Inflammatory macrophage treated with lipopolysaccharide for 1 hour (primary cell): ENCODE results near the gene PDE4DIP.
"Not testable (repeated sequence)": the region's sequence is repeated elsewhere in the genome, so short reads cannot be mapped to it uniquely, and the experiment has no call there.

ENCODE experiments used
- DNase-seq, 2 donors: peaks; one replicate each; pipeline ENCODE4 v3.0.0-alpha.2; 2020 to 2022

Gene PDE4DIP

DNA sequence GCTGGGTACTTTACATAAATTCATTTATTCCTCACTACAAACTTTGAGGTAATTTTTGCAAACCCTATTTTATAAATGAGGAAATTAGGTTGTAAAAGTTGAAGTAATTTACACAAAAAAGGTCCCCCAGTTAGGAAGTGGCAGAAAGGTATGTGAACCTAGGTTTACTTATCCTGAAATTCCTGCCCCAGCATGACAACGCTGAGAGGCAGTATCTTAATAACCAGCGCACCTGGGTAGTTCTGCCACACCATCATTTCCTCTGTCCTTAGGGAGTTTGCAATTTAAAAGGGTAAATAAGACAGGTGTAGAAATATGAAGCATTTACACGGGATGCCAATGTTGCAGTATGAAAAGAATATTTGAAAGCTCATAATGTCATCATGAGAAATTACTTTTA lies 79.6 kb downstream of the PDE4DIP start:
- not testable (repeated sequence) for DNase-seq

DNA sequence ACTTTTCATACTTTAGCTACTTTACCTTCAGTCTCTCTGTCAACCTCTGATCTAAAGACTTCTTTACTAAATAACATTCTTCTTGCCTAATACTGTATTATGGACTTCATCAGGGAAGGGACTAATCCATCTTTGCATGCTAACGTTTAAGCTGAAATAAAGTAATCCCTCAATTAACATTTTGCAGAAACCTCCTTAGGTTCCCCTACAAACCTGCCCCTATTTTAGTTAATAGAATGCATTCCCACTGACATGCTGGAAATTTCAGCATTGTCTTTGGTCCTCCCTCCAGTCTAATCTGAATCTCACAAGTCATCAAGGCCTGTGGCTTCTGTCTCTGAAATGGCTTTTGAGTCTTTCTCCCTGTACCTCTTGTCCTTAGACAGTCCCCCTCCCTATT lies 83.4 kb downstream of the PDE4DIP start:
- DNase-seq, result not testable (repeated sequence)

- DNase-seq, result peak in 1 of 2 donors; percentile 1
Measured at GRCh38 chr1:148929253-148929652, 85.0 kb downstream of the PDE4DIP start.

GRCh38 chr1:148935381-148936002 lies 91.3 kb downstream of the PDE4DIP start:
- DNase-seq, result not testable (repeated sequence)

DNA sequence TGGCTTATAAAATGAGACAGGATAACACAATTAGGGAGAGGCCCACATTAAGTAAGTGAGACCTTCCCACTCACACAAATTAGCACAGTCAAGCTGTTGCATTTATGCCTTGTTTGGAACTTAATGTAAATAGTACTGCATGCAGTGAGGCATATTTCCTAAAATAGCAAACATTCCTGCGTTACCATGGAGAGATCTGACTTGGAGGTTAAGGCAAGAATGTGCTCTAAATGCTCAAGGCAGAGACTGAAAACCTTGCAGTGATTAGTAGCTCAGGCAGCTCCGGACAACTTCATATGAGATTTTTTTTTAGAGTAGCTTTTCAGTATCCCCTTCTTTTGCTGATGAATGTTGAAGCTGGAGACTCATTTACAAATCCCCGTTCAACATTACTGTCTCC lies 98.7 kb downstream of the PDE4DIP start:
- DNase-seq, result not testable (repeated sequence)

- not testable (repeated sequence) for DNase-seq
Measured at GRCh38 chr1:148945130-148945529, 100.9 kb downstream of the PDE4DIP start.

- not testable (repeated sequence) for DNase-seq
Measured at GRCh38 chr1:148948768-148949167, 104.5 kb downstream of the PDE4DIP start.

GRCh38 chr1:148951336-148952227 lies 107.4 kb downstream of the PDE4DIP start:
- peak; percentile 35 to 40 for DNase-seq

GRCh38 chr1:148952253-148952937 lies 108.2 kb downstream of the PDE4DIP start:
- not testable (repeated sequence) for DNase-seq

GRCh38 chr1:148952938-148953616 lies 108.8 kb downstream of the PDE4DIP start:
- peak in 1 of 2 donors; percentile 6 for DNase-seq

- not testable (repeated sequence) for DNase-seq
Measured at GRCh38 chr1:148953730-148954129, 109.5 kb downstream of the PDE4DIP start.

- not testable (repeated sequence) for DNase-seq
Measured at GRCh38 chr1:148958343-148958742, 114.1 kb downstream of the PDE4DIP start.

- DNase-seq, result not testable (repeated sequence)
Measured at GRCh38 chr1:148960212-148961000, 116.2 kb downstream of the PDE4DIP start.

- not testable (repeated sequence) for DNase-seq
Measured at GRCh38 chr1:148962127-148962857, 118.1 kb downstream of the PDE4DIP start.

DNA sequence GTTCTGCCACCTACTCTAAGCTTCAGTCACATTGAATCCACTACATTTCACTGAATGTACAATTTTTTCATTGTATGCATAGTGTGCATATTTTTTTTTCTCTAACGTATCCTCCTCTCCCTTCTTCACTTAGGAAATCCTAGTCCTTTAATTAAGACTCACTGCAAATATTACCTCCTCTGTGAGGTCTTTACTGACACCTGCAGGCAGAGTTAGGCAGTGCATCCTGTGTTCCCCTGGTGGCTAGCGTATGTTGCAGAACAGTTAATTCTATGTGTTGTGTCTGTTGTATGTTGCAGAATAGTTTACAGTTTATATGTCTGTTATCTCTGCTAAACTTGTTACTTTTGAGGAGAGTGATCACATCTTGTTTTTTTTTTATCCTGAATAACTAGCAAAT lies 121.9 kb downstream of the PDE4DIP start:
- not testable (repeated sequence) for DNase-seq

GRCh38 chr1:148967580-148967979 lies 123.4 kb downstream of the PDE4DIP start:
- DNase-seq, result not testable (repeated sequence)

GRCh38 chr1:148968682-148969081 lies 124.5 kb downstream of the PDE4DIP start:
- not testable (repeated sequence) for DNase-seq

- DNase-seq, result not testable (repeated sequence)
Measured at GRCh38 chr1:148969126-148969525, 124.9 kb downstream of the PDE4DIP start.

DNA sequence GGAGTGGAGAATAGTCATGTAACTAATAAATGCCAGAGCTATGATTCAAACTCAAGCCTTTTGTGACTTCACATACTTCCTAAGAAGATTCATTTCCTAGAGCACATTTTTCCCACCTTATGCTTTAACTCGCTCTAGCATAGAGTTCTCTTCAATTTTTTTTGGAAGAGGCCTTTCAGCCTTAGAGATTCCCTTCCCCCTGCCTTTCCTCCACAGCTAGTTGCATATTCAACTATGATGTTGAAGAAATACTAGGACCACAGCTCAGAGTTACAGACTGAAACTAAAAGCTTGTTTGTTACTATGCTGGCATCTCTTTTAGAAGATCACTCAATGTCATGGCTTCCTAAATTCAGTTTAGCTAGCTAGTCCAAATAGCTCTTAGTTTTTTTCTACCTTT lies 131.2 kb downstream of the PDE4DIP start:
- peak in 1 of 2 donors; percentile 18 for DNase-seq

DNA sequence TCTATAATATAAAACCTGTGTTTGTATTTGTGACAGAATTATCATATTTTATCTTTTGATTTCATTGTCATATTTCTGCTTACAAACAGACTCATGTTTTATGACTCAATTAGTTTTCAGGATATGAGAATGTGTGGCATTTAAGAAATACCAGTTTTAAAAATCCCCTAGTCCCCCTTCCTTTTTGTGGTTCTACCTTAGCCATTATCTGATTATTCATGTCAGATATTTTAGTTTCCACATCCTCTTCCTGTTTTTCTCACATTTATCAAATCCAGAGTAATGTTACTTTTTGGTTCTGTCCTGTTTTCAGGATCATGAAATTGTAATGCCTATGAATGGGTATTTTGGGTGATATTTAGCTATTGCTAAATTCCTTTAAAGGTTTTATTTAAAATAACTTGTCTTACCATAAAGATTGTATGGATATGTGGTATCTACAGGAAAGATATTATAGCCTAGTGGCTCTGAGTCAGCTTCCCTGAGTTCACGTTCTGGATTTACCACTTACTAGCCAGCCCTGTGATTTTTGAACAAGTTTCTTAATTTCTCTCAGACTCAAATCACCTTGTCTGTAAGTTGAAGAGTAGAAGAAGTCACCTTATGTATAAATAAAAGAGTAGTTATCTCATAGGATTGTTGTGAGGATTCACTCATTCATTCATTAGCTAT lies 131.8 kb downstream of the PDE4DIP start:
- DNase-seq, result peak in 1 of 2 donors; percentile 15
